Activated T-helper 17 cell treated with anti-CD3 and anti-CD28 coated beads, Interleukin-2, amount 50 U/mL, for 72 hours (primary cell): ENCODE results near the gene FBRS. TPM values are rescaled to one million over a fixed set of nuclear protein-coding genes. Genes with fewer than 3 reads are reported as not detected.
A peak's percentile ranks its signal among the peaks of the same experiment; 100 is the strongest.
"Not testable (repeated sequence)": the region's sequence is repeated elsewhere in the genome, so short reads cannot be mapped to it uniquely, and the experiment has no call there.

Experiments used
- ATAC-seq: fragments of 150-1000 bp; cut with Tn5 transposase; replicated peaks from 2 replicates; pipeline ENCODE4 v1.10.0; 2021; ENCODE audit warnings: mild to moderate bottlenecking, moderate library complexity
- H3K27ac Mint-ChIP-seq: one replicate; pipeline ENCODE4 v1.8.0; 2022; ENCODE audit warnings: mixed read lengths
- H3K27me3 Mint-ChIP-seq: one replicate; pipeline ENCODE4 v1.8.0; 2022; ENCODE audit warnings: mixed read lengths
- H3K36me3 Mint-ChIP-seq: one replicate; pipeline ENCODE4 v1.8.0; 2022; ENCODE audit warnings: low read depth, mild to moderate bottlenecking, mixed read lengths
- H3K4me1 Mint-ChIP-seq: one replicate; pipeline ENCODE4 v1.8.0; 2022; ENCODE audit warnings: mixed read lengths
- H3K4me3 Mint-ChIP-seq: one replicate; pipeline ENCODE4 v1.8.0; 2022; ENCODE audit warnings: mild to moderate bottlenecking, mixed read lengths
- H3K9me3 Mint-ChIP-seq: one replicate; pipeline ENCODE4 v1.8.0; 2022; ENCODE audit warnings: mixed read lengths
- total RNA-seq, 2 donors: library from RNA; stranded (reverse); gene quantifications; one replicate each; pipeline ENCODE4 v1.2.3, GENCODE V29; 2022

FBRS gene
- total RNA-seq, 2 donors from 2014 or later: 92.6 to 140 TPM

DNA sequence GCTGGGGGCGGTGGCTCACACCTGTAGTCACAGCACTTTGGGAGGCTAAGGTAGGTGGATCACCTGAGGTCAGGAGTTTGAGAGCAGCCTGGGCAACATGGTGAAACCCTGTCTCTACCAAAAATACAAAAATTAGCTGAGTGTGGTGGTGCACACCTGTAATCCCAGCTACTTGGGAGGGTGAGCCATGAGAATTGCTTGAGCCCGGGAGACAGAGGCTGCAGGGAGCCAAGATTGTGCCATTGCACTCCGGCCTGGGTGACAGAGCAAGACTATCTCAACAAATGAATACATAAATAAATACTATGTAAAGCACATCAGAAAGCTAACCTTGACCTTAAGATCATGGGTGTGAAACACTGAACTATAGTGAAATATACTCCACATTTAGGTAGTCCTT is 38.4 kb downstream of the FBRS start:
- H3K9me3 Mint-ChIP-seq, H3K27me3 Mint-ChIP-seq, ATAC-seq, H3K27ac Mint-ChIP-seq: not testable (repeated sequence)
- Mint-ChIP-seq H3K36me3 (peaks cover 44% of the 10 kb centered on the region), H3K4me1 (peaks cover 18% of the 10 kb centered on the region), H3K4me3 (peak overlapping the region; percentile 97)

- peak overlapping the region; percentile 100 for H3K27ac Mint-ChIP-seq
- ATAC-seq: peak; percentile 91
- H3K36me3 Mint-ChIP-seq: peaks cover 52% of the 10 kb centered on the region
- peak overlapping the region; percentile 97 for H3K4me3 Mint-ChIP-seq
- H3K27me3 Mint-ChIP-seq: no peaks in the 10 kb centered on the region
- H3K4me1 Mint-ChIP-seq: peaks cover 15% of the 10 kb centered on the region
- no peaks in the 10 kb centered on the region for H3K9me3 Mint-ChIP-seq
Observed at GRCh38 chr16:30697264-30698138, 39.3 kb downstream of the FBRS start.

DNA sequence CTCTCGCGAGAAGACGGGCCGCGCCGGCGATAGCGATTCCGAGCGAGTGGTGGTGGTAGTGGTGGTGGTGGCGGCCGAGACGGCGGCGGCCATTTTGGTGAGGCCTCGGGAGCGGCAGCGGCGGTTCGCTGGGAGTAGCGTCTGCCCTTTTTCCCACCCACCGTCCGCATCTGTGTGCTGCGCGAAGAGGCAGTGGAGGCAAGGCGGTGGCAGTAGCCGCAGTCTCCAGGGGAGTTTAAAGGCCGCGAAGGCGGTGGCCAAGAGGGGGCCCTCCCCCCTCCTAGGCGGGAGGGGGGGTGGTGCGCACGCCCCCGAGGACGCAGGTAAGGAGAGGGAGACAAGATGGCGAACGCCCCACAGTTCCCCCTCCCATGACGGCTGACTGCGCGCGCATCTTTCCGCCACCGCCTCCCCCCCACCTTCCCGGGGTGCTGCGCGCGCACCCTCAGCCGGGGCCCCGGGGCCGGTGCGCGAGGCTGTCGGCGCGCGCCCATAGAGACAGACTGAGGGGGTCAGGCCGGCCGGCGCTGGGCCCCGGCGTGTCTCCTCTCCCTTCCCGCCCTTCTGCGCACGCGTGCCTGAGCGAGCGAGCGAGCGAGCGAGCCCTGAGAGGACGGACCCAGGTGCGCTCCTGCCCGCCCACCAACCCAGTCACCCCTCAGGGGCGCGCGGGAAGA is 40.0 kb downstream of the FBRS start:
- ATAC-seq: peak; percentile 78
- Mint-ChIP-seq H3K4me3 (peak overlapping the region; percentile 97), H3K36me3 (peaks cover 60% of the 10 kb centered on the region), H3K4me1 (peaks cover 17% of the 10 kb centered on the region), H3K27me3 (no peaks in the 10 kb centered on the region), H3K27ac (peak overlapping the region; percentile 100), H3K9me3 (no peaks in the 10 kb centered on the region)

DNA sequence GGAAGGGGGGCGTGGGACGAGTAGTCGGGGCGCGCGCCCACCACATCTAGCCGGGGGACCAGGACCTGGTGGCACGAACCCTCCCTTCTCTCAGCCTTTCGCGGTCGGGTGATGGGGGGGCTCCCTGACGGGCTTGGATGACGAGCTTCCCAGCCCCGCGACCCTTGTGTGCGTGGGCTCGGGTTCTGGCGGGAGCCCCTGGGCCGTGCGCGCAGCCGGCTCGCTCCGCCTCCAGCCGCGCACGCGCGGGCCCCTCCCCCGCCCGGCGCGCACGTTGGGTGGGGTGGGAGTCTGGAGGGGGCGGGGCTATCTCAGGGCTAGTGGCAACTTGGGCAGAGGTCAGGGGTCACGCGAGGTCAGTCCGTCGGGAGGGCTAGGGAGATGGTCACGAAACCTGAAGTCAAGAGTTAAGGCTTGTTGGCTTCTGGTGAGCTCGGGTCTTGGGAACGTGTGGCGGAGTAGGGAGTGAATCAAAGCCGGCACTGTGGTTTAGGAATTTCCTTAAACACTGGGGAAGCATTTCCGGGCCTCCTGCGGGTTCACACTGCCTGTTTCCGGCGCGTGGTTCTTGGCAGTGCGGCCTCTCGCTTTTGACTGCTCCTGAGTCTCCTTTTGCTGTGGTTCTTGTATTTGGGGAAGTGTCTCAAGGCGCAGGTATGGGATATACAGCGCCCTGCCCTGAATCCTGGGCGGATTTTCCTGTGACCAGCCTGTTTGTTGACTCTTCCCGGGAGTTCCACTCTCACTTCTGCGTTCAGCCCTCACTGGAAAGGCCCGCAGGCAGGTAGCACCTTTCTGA is 40.8 kb downstream of the FBRS start, which contains the start of gene SRCAP:
TSS of gene SRCAP (plus strand) at position 356 of the 799 bp plus-strand sequence. CDS start 1,654 bp downstream, outside the sequence.
- Mint-ChIP-seq H3K4me3 (peak within 1 kb of the TSS; percentile 97), H3K27ac (peak within 1 kb of the TSS; percentile 100), H3K27me3 (no peaks in the 10 kb centered on the region), H3K4me1 (peaks cover 11% of the 10 kb centered on the region), H3K36me3 (peaks cover 67% of the 10 kb centered on the region), H3K9me3 (no peaks in the 10 kb centered on the region)
- peak; percentile 38 for ATAC-seq

DNA sequence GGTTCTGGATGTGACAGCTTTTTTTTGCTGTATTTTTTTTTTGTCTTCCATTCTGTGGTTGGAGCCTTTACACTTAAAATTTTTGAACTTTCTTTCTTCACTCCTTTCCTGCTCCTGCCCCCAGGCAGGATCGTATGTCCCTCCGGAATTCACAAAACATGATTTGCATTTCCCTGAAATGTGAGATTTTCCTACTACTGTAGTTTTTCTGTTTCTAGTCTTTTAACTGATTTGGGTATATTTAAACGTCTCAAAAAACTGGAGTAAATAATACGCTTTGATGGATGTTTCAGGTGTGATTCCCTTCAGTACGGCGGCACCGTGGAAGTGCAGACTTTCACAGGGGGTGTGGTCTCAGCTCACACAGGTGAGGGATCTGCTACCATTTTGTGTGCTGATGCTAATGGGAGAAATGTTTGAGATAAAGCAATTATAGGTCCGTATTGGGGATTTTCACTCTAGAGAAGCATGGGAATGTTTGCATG is 41.4 kb downstream of the FBRS start:
- H3K36me3 Mint-ChIP-seq: peaks cover 74% of the 10 kb centered on the region
- peak overlapping the region; percentile 97 for H3K4me3 Mint-ChIP-seq
- H3K27me3 Mint-ChIP-seq: no peaks in the 10 kb centered on the region
- no peaks in the 10 kb centered on the region for H3K9me3 Mint-ChIP-seq
- peak overlapping the region; percentile 100 for H3K27ac Mint-ChIP-seq
- H3K4me1 Mint-ChIP-seq: peaks cover 11% of the 10 kb centered on the region
- ATAC-seq: no peak

- ATAC-seq: no peak
- Mint-ChIP-seq H3K36me3 (peaks cover 79% of the 10 kb centered on the region), H3K4me1 (peaks cover 11% of the 10 kb centered on the region), H3K9me3 (no peaks in the 10 kb centered on the region), H3K27me3 (no peaks in the 10 kb centered on the region), H3K27ac (peak overlapping the region; percentile 100), H3K4me3 (peak overlapping the region; percentile 97)
Observed at GRCh38 chr16:30700491-30700890, 42.3 kb downstream of the FBRS start.

GRCh38 chr16:30700971-30701370 is 42.7 kb downstream of the FBRS start:
- Mint-ChIP-seq H3K36me3 (peaks cover 84% of the 10 kb centered on the region), H3K27ac (no peak overlapping the region), H3K4me3 (peak overlapping the region; percentile 97), H3K27me3 (no peaks in the 10 kb centered on the region), H3K9me3 (no peaks in the 10 kb centered on the region), H3K4me1 (peaks cover 11% of the 10 kb centered on the region)
- no peak for ATAC-seq

GRCh38 chr16:30703071-30703470 is 44.8 kb downstream of the FBRS start:
- not testable (repeated sequence) for H3K27ac Mint-ChIP-seq, ATAC-seq, H3K9me3 Mint-ChIP-seq, H3K4me3 Mint-ChIP-seq, H3K27me3 Mint-ChIP-seq
- peaks cover 96% of the 10 kb centered on the region for H3K36me3 Mint-ChIP-seq
- H3K4me1 Mint-ChIP-seq: peaks cover 11% of the 10 kb centered on the region

GRCh38 chr16:30703971-30704370 is 45.7 kb downstream of the FBRS start:
- no peaks in the 10 kb centered on the region for H3K27me3 Mint-ChIP-seq
- peaks cover 11% of the 10 kb centered on the region for H3K4me1 Mint-ChIP-seq
- peaks cover 97% of the 10 kb centered on the region for H3K36me3 Mint-ChIP-seq
- no peaks in the 10 kb centered on the region for H3K9me3 Mint-ChIP-seq
- H3K27ac Mint-ChIP-seq: no peak overlapping the region
- H3K4me3 Mint-ChIP-seq: no peak overlapping the region
- no peak for ATAC-seq

GRCh38 chr16:30706046-30706445 is 47.8 kb downstream of the FBRS start:
- no peak for ATAC-seq
- Mint-ChIP-seq H3K9me3 (no peaks in the 10 kb centered on the region), H3K4me1 (peaks cover 4% of the 10 kb centered on the region), H3K27ac (no peak overlapping the region), H3K4me3 (no peak overlapping the region), H3K27me3 (no peaks in the 10 kb centered on the region), H3K36me3 (peaks cover 97% of the 10 kb centered on the region)

- Mint-ChIP-seq H3K4me3 (no peak overlapping the region), H3K9me3 (no peaks in the 10 kb centered on the region), H3K4me1 (peaks cover 24% of the 10 kb centered on the region), H3K27me3 (no peaks in the 10 kb centered on the region), H3K36me3 (peaks cover 100% of the 10 kb centered on the region), H3K27ac (no peak overlapping the region)
- ATAC-seq: no peak
Observed at GRCh38 chr16:30710971-30711370, 52.7 kb downstream of the FBRS start.

- peak overlapping the region; percentile 23 for H3K27ac Mint-ChIP-seq
- H3K4me3 Mint-ChIP-seq: no peak overlapping the region
- no peaks in the 10 kb centered on the region for H3K9me3 Mint-ChIP-seq
- no peaks in the 10 kb centered on the region for H3K27me3 Mint-ChIP-seq
- peaks cover 29% of the 10 kb centered on the region for H3K4me1 Mint-ChIP-seq
- no peak for ATAC-seq
- peaks cover 100% of the 10 kb centered on the region for H3K36me3 Mint-ChIP-seq
Observed at GRCh38 chr16:30711712-30712111, 53.5 kb downstream of the FBRS start.

DNA sequence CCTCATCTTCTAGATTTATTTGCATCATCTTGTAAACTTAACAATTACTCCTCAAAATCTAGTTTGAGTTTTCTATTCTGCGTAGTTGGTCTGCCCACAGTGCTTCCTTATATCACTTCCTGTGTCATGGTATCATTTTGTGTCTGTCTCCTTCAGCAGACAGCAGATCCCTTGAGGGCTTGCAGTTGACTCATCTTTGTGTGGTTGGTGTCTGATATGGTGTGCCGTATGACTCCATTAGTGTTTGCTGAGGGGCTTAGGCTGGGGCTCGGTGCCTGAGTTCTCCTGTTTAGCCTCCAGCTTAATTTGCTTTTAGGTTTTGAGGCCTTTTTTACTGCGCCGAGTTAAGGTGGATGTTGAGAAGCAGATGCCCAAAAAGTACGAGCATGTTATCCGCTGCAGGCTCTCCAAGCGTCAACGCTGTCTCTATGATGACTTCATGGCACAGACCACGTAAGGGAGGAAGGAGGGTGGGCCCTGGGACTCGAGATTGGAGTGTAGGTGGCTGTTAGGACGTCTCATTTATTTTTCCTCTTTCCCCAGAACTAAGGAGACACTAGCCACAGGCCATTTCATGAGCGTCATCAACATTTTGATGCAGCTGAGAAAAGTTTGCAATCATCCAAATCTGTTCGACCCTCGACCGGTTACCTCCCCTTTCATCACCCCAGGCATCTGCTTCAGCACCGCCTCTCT is 57.7 kb downstream of the FBRS start:
- Mint-ChIP-seq H3K36me3 (peaks cover 97% of the 10 kb centered on the region), H3K4me1 (peaks cover 29% of the 10 kb centered on the region), H3K27me3 (no peaks in the 10 kb centered on the region), H3K27ac (peak overlapping the region; percentile 93), H3K4me3 (peak overlapping the region; percentile 75), H3K9me3 (no peaks in the 10 kb centered on the region)
- ATAC-seq: peak; percentile 100

DNA sequence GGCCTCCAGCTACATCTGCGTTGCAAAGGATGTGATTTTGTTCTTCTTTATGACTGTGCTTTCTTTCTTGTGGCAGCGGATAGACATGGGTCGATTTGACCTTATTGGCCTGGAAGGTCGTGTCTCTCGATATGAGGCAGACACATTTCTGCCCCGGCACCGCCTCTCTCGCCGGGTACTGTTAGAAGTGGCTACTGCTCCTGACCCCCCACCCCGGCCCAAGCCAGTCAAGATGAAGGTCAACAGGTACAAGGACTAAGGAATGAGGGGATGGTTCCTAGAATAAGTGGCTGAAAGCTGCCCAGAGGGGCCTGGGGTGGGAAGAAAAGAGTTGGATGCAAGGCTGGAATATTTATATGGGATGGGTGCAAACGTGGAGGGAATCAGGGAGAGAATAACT is 61.9 kb downstream of the FBRS start:
- H3K27me3 Mint-ChIP-seq: no peaks in the 10 kb centered on the region
- H3K4me1 Mint-ChIP-seq: peaks cover 18% of the 10 kb centered on the region
- ATAC-seq: no peak
- H3K4me3 Mint-ChIP-seq: no peak overlapping the region
- H3K27ac Mint-ChIP-seq: peak overlapping the region; percentile 25
- H3K36me3 Mint-ChIP-seq: peaks cover 97% of the 10 kb centered on the region
- no peaks in the 10 kb centered on the region for H3K9me3 Mint-ChIP-seq
